NAMALWA (cell line): Measurements from ENCODE around the gene HOXC9.
A peak's percentile ranks its signal among the peaks of the same experiment; 100 is the strongest.

Experiments used
- DNase-seq: peaks from one replicate; pipeline ENCODE4 v3.0.0-alpha.2; 2015; ENCODE audit warnings: low spot score

Gene HOXC9

DNA sequence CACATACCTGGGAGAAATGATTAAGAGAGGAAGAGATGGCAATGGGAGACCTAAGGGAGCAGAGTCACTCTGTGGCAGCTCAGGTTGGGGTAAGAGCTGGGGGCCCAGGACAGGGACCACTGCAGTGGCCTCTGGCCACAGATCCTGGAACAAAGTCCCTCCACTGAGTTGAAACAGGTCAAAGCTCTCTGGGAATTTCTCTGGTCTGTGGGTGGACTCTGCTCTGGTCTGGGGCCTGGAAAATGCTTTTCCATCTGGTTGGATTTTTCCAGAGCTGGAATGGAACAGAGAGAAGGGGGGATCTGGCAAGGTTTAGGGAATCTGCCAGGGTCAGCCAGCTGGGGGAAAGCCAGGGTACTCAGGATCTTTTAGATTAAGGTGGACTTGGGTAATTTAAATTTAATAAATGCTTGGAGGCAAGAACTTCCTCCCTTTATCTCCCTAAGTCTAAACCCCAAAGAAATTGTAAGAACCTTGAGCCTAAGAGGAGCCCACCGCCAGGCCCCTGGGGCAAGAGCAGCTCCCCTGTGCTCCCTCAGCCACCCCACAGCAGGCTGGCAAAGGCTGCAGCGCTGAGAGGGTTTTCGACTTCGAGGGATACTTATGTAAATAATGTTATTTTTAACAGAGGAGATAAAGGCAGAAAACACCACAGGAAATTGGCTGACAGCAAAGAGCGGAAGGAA, 11.3 kb upstream of the HOXC9 start:
- DNase-seq: no peak

DNA sequence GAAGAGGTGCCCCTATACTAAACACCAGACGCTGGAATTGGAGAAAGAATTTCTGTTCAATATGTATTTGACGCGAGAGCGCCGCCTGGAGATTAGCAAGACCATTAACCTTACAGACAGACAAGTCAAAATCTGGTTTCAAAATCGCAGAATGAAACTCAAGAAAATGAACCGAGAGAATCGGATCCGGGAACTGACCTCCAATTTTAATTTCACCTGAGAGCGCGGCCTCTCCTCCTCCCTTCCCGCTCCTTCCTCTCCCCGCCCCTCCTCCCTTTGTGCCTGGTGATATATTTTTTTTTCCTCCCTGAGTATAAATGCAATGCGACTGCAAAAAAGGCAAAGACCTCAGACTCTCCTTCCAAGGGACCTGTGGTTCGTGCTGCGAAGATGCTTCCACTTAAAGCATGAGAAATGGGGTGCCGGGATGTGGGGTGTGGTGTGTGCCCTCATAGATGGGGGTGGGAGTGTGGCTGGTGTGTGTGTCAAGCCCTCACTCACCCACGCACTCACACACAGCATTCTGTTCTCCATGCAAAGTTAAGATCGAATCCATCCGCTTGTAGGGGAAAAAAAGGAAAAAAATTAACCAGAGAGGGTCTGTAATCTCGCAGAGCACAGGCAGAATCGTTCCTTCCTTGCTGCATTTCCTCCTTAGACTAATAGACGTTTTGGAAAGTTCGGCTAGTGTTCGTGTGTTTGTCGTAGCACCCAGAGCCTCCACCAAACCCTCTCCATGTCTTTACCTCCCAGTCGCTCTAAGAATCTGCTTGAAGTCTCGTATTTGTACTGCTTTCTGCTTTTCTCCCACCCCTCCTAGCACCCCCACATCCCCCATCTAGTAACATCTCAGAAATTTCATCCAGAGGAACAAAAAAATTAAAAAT, 10.5 kb upstream of the HOXC9 start:
- peak; percentile 85 for DNase-seq

DNA sequence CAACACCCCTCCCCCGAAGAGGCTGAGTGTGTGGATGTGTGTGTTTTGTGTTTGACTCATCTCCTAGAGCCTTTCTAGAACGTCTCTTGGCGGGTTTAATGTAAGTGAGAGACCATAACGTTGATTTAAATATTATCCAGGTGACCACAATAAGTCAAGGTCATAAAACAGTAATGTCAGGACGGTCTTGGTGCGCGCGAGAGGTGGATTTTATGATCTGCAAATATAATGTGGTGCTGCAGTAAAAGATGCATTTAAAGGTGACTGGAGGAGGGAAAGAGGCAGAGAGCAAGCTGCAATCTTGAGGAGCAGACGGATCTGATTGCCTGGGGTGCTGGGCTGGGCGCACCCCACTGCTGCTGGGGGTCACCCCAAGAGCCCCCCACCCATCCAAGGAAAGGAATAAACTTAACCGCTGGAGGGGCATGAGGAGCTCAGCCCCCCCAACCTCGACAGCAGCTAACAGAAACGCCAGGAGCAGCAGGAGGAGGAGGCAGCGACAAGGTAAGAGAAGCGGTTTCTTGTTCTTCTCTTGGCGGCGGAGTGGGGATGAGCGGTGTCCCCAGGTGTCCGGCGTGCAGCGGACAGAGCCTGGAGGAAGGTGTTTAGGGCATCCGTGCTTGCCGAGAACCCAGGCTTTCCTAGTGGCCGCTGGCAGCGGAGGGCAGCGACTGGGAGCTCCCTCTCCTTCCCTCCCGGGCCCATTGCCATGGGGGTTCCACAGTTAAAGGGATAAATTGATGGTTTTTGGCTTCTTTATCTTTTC, 9.5 kb upstream of the HOXC9 start:
- no peak for DNase-seq

DNA sequence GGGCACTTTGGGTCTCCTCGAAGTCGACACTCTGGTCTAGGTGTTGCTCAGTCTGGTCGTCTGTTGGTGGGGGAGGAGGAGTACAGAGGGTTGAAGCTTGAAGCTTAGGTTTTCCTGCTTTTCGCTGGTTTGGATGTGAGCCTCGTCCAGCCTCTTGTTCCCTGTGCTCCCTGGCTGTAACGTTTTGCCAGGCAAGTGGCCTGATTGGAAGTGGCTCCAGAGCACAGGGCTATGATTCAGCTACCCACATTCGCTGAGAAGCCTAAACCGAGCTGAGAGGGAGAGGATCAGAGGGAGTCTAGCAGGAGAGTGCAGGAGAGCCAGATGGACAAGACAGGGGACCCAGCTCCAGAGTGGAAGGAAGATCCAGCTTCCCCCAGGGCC, 8.9 kb upstream of the HOXC9 start:
- no peak for DNase-seq

DNA sequence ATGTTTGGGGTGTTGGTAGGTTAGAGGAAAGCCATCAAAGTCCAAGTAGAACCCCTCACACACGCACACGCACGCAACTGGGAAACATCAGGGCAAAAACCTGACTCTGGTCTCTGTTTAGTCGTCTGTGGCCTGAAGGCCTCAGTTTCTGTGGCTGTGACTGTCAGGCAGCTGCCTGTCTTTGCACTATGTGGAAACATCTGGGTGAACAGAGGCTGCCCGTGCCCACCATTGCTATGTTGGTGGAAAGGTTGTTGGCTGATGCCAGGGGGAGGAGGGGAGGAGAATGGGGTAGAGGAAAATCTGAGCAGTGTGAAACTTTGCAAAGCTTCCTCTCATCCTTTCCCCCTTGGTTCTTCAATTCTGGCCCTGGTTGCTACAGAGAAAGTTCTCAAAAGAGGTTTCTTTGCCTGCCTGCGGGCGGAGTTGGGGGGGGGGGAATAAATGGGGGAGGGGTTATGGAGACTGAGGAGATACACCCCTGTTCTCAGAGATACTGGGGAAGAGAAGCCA, 7.5 kb upstream of the HOXC9 start:
- no peak for DNase-seq

DNA sequence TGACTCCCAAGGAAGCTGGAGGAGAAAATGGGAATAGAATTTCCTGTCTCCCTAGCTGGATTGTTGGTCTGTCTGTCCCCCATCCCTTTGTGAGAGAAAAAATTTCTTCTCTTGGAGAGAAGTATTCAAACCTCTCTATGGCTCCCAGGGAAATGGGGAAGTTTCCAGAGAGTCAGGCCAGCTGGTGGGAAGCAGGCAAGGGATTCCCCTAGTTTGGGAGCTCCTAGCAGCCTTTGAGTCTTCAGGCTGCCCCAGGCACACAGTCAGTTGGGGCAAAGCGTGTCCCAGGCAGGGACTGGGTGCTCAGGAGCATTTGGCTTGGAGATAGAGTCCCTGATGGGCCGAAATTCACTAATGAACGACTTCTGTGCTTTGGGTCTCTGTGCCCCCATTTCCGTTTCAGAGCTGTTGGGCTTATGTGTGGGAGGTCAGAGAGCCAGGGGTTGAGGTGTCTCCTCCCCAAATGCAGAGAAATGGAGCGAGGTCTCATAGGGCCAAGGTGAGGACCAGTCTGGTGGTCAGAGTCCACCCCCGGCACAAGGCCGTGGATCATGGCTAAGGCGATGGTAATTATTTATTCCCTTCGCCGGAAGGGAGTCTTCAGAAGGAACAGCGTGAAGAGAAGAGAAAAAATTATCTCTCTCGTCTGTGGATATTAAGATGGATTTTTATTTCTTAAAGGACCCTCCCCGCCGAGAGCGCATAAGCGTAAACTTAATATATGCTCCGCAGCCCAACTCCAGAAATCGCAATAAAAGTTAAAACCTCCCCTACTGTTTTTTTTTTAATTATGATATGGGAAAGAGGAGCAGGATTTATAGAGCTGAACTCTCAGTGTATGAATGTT, 6.6 kb upstream of the HOXC9 start:
- DNase-seq: no peak

DNA sequence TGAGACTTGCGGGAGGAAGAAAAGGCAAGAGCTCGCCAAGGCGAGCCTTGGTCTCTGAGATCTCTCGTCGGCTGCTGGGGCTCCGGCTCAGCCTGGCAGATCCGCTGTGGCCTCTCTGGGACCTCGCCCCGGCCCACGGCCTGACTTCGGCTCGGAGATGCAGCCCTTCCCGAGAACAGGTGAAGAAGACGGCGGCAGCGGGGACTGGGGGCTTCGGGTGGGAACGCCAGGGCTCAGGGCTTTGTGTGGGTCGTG, 6.0 kb upstream of the HOXC9 start:
- DNase-seq: no peak

DNA sequence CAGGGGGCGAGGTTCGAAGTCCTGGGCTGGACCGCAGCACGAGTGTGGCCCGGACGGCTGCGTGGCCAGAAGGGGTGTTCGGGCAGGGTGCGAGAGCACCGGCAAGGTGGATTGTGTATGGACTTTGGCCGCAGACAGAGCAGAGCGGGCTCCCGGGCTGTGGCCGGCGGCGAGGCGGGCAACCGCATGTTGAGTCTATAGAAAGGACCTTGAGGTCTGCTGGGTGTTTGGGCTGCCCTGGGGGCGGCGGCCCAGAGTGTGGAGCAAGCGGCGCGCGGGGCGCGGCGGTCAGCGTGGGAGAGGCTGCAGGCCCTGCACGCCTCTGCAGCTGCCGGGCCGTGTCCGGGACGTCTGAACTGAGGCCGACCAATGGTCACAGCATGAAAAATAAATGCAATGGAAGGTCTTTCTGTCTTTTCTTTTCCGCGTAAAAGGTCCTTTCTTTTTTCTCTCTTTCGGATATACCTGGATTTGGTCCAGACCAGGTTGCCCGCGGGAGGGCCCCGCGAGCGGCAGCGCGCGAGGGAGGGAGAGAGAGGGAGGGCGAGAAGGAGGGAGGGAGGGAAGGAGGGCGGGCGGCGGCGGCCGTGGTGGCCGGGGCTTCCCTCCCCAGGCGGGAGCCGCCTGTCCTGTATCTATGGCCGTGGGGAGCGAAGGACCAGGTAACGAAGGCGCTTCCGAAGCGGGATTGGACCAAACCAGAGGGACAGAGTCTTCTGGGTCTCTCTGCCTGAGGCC, 5.5 kb upstream of the HOXC9 start:
- DNase-seq: no peak

DNA sequence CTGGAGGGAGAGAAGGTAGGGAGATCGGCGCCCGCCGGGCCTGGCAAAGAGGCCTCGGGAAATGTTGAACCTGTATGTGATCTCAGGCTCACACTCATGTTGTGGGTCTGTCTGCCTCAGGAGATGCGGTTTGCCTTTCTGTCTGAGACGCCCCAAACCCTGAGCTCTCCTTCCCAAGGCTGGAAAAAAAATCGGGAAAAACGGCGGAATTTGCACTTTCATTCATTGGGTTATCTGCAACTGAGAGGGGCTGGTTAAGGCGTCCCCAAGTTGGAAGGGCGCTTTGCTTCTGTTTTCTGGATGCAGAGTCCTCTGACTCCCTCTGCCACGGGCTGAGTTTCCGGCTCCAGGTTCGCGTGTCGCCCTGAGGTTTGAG, 5.0 kb upstream of the HOXC9 start:
- no peak for DNase-seq

DNA sequence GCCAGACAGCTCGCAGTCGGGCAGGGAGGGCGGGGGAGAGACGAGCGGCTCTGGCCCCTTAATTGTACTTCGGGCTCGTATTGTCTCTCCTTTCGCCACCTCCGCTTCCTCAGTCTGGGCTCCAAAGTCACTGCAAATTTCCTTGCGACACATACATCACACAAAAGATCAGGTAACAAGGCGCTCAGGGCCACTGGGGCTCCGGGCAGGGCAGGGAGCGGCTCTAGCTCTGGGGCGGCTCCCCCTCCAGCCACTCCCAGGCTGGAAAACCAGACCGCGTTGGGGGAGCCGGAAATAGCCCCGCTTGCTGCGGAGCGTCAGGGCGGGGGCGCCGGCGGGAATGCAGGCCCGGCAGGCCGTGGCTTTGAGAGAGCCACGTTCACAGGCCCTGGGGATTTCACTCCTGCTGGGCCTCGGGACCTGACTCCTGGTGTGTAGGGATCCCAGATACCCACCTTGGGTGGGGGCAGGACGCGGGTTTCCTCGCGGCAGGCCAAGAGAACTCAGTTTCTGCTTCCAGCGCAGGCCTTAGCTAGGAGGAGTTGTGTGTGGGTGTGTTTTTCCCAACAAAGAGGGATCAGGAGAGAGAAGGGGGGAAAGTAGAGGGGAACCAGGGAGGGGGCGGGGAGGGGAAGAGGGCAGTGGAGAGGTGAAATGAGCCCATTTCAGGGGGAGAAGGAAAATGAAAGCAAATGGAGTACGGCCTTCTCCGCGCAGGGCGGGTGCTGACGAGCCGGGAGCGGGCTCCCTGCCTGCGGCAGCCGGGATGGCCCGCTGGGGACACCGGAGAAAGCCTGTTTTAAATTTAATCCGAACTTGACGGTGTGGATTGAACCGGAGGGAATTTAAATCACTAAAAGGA, 4.4 kb upstream of the HOXC9 start:
- DNase-seq: no peak

DNA sequence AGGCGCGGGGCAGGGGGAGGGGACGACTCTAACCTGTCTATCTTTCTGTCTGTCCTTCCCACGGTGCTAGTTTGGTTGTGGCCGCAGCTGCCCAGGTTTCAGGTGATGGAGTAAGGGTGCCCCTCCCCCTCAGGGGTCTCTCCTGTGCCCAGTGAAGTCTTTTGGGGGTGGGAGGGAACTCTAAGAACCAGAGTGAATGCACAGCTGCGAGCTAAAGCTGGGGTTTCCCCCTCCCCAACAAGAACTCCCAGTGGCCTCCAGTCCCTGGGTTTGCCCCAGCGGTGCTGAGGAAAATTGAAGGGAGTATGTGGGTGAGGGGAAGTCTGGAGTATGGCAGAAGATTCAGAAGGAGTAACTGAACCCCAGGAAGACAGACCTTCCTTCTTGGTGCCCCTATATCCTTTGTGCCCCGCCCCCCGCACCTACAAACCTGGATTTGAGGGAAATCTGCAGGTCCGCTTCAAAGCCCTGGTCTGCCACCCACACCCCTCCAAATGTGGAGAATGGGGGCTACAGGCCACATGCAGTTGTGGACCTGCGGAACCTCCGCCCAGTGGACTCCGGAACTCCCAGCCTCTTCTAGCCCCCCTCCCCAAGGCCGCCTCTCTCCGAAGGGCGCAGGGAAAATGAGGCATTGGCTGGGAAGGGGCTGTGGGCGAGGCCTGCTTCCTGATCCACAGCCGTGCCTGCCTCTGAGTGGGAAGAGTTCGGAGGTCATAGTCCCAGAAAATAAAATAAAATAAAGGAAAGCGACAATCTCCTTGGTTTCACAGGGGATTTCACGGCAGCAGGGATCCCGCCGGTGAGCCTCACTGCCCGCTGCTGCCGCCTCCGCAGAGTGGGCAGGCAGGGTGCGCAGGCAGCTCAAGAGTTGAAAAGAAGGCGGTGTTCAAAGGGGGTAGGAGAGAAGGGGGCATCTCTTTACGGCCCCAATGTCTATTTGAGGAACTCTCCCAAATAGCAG, 3.4 kb upstream of the HOXC9 start:
- no peak for DNase-seq

DNA sequence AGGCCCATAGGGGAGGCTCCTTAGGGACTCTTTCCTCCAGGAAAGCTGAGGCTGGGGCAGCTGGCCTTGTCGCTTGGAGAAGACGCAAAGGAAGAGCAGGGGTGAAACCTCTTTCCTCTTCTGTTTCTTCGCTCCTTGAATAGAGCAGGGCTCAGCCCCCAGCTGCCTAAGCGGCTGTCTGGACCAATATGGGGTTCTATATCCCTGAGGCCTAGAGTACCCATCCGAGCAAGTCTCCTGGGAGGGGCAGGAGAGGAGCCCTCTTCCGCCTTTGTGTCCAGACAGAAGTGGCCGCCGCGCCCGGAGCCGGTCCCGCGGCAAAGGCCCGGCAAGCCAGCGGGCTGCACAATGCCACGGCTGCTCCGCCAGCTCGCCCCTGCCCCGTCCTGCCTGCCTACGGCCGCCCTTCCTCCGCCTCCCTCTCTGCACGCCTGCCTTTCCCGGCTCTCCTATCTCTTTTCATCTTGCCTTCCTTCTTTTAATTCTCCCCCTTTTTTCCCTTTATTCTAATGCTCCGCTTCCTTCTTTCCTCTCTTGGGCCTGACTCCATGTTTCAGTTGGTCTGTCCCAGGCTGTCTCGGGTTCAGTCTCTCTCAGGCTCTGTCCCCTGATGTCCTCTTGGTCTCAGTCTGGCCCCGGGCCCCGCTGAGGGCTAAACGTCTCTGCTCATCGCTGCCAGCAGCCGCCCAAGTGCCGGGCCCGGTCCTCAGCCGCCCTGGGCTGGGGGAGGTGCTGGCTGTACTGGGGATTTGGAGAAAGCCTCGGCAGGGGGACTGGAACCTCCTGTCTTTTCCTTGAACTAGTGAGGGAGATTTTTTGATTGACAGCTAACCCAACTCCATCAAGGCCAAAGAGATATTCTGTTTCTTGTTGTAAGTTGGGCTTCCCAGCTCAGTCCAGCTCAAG, 2.5 kb upstream of the HOXC9 start:
- DNase-seq: no peak

DNA sequence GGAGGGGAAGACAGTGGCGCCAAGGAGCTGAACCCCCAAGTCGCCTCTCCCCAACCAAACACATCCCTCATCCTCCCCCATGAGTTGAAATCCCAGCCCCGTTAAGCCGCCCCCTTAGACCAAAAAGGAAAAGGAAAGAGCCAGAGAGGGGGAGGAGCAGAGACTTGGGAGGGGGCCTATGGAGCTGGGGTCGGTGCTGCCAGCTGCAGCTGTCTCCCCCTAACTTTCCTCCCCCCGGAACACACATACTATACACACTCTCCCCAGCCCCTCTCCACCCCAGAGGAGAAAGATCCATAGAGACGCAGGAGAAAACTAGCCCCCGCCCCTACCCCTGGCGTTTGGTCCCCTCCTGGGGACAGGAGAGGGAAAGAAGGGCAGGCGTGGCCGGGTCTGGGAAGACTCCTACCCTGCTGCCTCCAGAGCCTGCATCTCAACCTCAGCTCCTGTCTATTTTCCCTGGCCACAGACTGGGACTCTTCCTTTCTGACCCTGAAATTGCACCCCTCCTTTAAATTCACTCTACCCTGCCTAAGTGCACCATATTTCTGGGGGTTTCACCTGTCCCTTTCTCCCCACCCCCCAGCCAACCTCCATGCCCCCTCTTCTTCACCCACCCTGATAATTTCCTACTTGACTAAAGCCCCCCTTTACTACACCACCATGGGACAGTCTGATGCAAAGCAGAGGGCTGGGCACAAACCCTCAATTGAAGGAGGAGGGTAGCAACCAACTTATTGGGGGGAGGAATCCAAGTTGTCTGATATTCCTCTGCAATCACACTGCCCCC, 1.7 kb upstream of the HOXC9 start:
- DNase-seq: no peak

DNA sequence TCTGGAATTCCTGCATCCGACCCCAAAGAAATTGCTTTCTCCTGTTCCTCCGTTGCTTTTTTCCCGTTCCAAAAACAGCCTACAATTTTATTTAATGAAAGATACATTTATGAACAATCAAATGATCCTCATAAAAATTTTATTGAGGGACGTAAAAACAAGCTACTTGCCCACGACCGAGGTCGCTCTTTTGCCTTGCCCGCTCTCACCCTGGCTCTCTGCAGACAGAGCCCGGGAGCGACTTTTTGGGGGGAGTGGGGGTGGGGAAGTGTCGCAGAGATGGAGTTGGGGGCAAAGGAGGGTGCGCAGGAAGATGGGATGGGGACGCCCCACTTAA, 1.1 kb upstream of the HOXC9 start:
- no peak for DNase-seq

DNA sequence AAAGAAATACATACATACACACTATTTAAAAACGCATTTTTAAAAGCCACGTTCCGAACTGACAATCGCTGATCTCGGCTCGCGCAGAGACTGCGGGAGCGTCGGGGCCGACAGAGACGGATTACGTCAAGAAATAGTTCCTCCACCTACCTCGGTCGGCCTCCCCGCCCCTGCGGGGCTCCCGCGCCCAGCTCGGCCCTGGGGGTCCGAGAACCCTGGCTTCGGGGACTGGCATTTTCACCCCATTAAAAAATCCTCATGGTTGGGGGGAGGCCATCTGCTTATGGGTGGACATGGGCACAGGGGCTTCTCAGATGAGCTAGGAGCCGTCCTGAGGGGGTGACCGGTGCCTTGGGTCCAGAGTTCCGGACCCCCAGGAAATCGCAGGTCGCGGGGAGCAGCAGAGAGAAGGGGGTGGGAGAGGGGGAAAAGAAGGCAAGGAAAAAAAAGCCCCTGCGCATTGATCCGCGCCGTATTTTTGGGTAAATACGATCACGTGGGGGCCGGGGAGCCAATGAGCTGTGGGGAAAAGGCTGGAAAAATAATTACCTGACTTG, 324 bp upstream of the HOXC9 start:
- no peak for DNase-seq

DNA sequence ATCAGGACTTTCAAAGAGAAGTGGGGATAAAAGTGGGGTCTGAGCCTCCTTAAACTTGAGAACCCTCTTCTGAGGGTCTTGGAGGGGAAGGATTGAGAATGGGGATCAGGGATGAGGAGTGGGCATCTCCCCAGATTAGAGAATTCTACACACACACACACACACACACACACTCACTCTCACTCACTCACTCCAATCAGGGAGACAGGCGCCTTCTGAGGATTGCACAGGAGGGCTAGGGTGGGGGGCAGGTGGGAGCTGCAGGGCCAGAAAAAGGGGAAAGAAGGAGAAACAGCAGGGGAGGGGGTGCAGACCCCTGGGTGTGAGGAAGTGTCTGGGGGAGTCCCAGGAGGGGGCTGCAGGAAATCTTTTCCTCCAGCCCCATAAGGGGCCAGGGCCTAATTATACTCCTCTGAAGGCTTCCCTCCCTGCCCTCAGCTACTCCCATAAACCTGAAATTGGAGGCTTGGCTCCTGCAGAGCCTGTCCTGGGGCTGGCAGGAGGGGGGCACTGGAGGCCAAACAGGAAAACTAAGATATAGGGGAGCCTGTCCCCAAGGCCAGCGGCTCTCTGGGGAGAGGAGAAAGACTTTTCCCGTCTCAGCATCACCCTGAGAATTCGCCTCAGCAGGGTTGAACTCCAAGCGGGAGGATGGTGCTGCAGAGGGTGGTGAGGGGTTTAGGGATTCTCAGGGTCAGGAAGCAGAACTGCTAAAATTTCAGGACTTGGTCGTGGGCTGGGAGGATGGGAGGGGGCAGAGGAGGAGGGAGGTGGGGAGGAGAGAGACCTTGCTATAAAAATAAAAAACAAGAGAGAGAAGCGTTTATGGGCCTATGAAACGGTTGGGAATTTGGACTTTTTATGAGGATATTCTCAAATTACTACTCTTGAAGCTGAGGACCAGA, 1.6 kb downstream of the HOXC9 start:
- DNase-seq: no peak
